IPS-15b (cell line): ENCODE measurements around the gene DCXR.

ENCODE experiments used
- H3K27me3 ChIP-seq: one replicate; pipeline ENCODE4 v1.6.1; 2013; ENCODE audit warnings: low read length; ENCODE audit not compliant: control insufficient read depth, insufficient read depth
- H3K36me3 ChIP-seq: one replicate; pipeline ENCODE4 v1.6.1; 2013; ENCODE audit warnings: low read length; ENCODE audit not compliant: control insufficient read depth, insufficient read depth
- H3K4me1 ChIP-seq: one replicate; pipeline ENCODE4 v1.6.1; 2013; ENCODE audit warnings: mild to moderate bottlenecking, low read length; ENCODE audit not compliant: control insufficient read depth, insufficient read depth
- H3K4me3 ChIP-seq: one replicate; pipeline ENCODE4 v1.5.1; 2013; ENCODE audit warnings: low read depth, low read length
- H3K9ac ChIP-seq: one replicate; pipeline ENCODE4 v1.6.1; 2013; ENCODE audit warnings: low read depth, mild to moderate bottlenecking, low read length
- H3K9me3 ChIP-seq: one replicate; pipeline ENCODE4 v1.6.1; 2013; ENCODE audit warnings: mild to moderate bottlenecking, low read length; ENCODE audit not compliant: control insufficient read depth, insufficient read depth

The DCXR gene

DNA sequence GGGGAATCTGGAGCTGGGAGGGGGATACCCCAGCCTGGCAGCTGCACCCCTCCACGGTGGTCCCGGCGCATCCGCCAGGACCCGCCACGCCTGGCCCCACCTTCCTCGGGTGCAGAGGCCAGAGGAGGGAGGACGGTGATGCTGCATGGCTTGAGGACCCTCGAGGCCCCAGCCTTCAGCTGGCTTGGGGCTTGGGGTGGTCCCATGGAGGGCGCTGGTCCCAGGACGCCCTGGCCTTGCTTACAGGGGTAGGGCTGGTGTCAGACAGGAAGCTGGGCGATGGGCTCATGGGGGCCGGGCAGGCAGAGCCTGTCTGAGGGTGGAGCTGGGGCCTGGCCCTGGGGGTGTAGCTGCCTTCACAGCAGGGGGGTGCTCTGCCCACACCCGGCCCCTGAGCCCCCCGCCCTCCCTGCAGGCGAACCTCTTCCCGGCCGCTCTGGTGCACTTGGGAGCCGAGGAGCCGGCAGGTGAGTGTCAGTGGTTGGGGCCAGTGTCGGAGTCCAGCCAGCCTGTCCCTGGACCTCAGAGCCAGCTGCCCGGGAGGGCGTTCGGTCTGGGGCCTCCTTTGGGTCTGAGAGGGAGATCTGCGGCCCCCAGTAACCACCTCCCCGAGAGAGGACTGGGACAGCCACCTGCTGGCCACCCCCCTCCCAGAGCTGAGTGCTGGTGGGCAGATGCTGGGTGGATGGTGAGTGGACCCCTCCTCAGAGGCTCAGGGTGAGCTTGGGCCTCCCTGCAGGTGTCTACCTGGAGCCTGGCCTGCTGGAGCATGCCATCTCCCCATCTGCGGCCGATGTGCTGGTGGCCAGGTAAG is 21.2 kb downstream of the DCXR start:
- Histone ChIP-seq H3K9me3 (no peaks in the 10 kb centered on the region), H3K4me3 (no peak overlapping the region), H3K36me3 (peaks cover 21% of the 10 kb centered on the region), H3K4me1 (no peaks in the 10 kb centered on the region), H3K9ac (no peak overlapping the region), H3K27me3 (no peaks in the 10 kb centered on the region)

DNA sequence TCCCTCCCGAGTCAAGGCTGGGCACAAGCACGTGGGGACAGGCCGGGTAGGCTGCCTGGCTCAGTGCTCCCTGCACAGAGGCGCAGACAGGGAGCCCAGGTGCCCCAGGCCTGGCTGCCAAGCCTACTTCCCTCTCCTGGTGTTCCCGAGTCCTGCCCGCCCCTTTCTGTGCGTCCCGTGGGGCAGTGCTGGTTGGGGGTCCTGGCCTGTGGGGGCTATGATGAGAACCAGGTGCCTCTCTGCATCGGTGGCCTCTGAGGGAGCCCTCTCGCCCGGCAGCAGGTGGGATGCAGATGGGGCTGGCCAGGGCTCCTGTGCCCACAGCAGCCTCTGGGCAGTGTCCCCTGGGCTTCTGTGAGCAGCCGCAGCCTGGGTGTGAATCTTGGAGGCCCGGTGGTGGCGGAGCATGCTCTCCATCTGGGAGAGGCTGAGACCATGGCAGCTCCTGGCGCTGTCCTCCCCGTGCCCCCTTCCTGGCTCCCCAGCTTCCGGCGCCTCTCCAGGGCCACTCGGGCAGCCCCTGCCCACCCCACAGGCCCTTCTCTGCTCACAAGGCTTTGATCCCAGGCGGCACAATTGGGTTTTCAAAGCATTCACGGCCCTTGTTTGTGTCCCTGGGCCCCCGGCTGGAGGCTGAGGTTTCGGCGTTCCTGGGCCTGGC is 22.1 kb downstream of the DCXR start:
- Histone ChIP-seq H3K9me3 (no peaks in the 10 kb centered on the region), H3K9ac (no peak overlapping the region), H3K4me1 (no peaks in the 10 kb centered on the region), H3K36me3 (peaks cover 19% of the 10 kb centered on the region), H3K27me3 (no peaks in the 10 kb centered on the region), H3K4me3 (no peak overlapping the region)

GRCh38 chr17:82014971-82015310 is 22.6 kb downstream of the DCXR start:
- H3K9ac ChIP-seq: no peak overlapping the region
- H3K4me3 ChIP-seq: no peak overlapping the region
- no peaks in the 10 kb centered on the region for H3K9me3 ChIP-seq
- peaks cover 19% of the 10 kb centered on the region for H3K36me3 ChIP-seq
- no peaks in the 10 kb centered on the region for H3K27me3 ChIP-seq
- H3K4me1 ChIP-seq: no peaks in the 10 kb centered on the region

GRCh38 chr17:82014432-82014831 is 23.1 kb downstream of the DCXR start:
- no peak overlapping the region for H3K9ac ChIP-seq
- no peaks in the 10 kb centered on the region for H3K4me1 ChIP-seq
- no peaks in the 10 kb centered on the region for H3K9me3 ChIP-seq
- H3K27me3 ChIP-seq: no peaks in the 10 kb centered on the region
- H3K4me3 ChIP-seq: no peak overlapping the region
- peaks cover 19% of the 10 kb centered on the region for H3K36me3 ChIP-seq

GRCh38 chr17:82013772-82014321 is 23.6 kb downstream of the DCXR start:
- Histone ChIP-seq H3K27me3 (no peaks in the 10 kb centered on the region), H3K36me3 (peaks cover 14% of the 10 kb centered on the region), H3K9me3 (no peaks in the 10 kb centered on the region), H3K4me1 (no peaks in the 10 kb centered on the region), H3K9ac (no peak overlapping the region), H3K4me3 (no peak overlapping the region)

DNA sequence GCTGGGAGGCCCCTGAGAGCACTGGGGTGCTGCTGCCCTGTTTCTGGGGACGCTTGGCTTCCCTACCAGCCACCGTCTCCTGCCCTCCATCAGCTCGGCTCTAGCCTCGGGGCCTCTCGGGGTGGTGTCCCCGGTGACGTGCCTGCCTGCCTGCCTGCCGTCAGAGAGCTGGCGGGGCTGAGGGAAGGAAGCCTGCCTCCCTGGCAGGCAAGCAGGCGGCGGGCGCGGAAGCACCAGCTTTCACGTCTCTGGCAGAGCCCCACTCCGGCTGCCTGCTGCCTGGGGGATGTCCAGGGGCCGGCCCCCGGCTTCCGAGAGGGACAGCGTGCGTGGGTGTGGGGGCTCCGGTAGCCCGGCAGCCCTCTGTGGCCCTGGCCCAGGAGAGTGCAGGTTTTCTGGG is 24.2 kb downstream of the DCXR start:
- Histone ChIP-seq H3K9ac (no peak overlapping the region), H3K36me3 (peaks cover 9% of the 10 kb centered on the region), H3K4me1 (no peaks in the 10 kb centered on the region), H3K4me3 (no peak overlapping the region), H3K9me3 (no peaks in the 10 kb centered on the region), H3K27me3 (no peaks in the 10 kb centered on the region)

DNA sequence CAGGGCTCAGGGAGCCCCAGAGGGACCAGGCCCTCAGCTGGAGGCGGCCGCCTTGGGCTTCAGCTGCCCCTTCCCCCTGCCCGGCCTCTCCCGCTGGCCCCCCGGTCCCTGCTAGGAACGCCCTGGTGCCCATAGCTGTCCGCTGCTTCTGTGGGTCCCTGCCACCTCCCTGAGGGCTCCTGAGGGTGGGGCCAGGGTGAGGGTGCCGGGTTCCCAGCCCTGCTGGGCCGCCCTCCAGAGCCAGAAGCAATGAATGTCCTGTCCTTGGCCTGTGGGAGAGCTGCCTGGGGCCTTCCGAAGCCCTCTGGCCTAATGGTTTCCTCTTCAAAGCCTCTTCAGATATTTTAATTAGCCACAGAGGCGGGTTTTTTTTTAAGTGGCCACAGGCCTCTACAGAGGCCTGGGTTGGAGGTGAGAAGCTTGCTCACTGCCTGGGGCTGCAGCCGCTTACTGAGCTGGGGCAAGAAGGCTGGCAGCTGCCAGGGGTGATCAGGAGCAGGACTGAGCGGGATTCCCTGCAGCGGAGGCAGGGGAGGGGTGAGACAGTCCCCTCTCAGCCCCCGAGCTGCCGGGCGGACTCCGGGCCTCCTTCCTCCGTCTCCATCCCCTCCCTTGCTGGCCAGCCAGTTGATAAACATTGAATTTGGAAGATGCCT is 24.7 kb downstream of the DCXR start:
- no peaks in the 10 kb centered on the region for H3K27me3 ChIP-seq
- H3K4me1 ChIP-seq: no peaks in the 10 kb centered on the region
- no peak overlapping the region for H3K9ac ChIP-seq
- no peak overlapping the region for H3K4me3 ChIP-seq
- H3K9me3 ChIP-seq: no peaks in the 10 kb centered on the region
- H3K36me3 ChIP-seq: peaks cover 8% of the 10 kb centered on the region

DNA sequence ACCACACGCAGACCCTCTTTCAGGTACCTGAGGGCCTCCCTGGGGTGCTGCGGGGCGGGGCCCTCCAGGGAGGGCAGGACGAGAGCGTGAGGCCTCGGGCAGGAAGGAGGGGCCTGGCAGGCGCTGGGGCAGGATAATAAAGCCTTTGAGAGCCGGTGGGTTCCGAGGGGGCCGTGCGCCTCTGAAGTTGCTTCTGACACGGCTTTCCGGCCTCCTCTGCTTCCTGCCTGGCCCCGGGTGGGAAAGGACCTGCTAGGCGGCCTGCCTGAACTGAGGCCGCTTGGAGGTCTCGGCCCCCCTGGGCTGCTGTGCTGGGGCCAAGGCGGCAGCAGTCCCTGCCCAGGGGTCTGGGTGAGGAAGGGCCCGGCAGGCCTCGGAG is 25.2 kb downstream of the DCXR start:
- H3K4me1 ChIP-seq: no peaks in the 10 kb centered on the region
- H3K9ac ChIP-seq: no peak overlapping the region
- H3K36me3 ChIP-seq: peaks cover 5% of the 10 kb centered on the region
- H3K9me3 ChIP-seq: no peaks in the 10 kb centered on the region
- H3K27me3 ChIP-seq: no peaks in the 10 kb centered on the region
- H3K4me3 ChIP-seq: no peak overlapping the region

- Histone ChIP-seq H3K4me3 (no peak overlapping the region), H3K36me3 (peaks cover 4% of the 10 kb centered on the region), H3K9ac (no peak overlapping the region), H3K27me3 (no peaks in the 10 kb centered on the region), H3K4me1 (no peaks in the 10 kb centered on the region), H3K9me3 (no peaks in the 10 kb centered on the region)
Observed at GRCh38 chr17:82011617-82012187, 25.8 kb downstream of the DCXR start.

DNA sequence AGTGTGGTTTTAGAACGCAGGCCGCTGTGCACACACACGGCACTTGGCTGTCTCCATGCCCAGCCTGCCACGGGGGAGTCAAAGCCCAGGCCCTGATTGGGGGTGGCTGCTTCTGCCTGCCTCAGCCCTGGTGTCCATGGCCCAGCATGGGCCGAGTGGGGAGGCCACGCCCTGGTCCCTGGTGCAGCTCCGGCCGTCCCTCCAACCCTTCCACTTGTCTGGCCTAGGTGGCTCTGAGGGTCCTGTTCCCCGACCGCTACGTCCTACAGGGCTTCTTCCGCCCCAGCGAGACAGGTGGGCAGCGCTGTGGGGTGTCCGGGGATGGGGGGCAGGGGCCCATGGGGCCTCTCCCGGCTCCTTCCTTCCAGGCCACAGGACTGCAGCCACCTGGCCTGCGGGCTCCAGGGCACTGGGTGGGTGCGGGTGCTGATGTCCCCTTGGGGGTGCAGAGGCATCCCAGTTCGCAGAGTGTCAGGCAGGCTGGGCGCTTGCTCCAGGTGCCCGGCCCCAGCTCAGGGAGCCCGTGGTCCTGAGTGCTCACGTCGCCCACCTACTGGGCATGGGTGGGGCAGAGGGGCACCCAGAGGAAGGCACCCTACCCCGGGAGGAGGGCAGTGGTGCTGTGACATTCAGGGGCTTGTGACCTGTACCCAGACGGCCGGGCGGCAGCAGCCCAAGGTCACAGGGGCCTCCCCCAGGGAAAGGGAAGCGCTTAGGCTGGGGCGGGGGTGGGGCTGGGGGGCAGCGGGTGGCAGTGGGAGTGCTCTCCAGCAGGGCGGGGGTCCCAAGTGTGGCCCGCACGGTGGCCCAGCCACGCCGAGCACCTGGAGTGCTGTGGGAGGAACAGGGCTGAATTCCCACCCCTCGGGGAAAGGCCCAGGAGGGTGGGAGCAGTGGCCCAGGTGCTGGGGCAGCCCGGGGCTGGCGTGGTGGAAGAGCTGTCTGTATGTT is 26.6 kb downstream of the DCXR start:
- no peak overlapping the region for H3K9ac ChIP-seq
- H3K36me3 ChIP-seq: peaks cover 4% of the 10 kb centered on the region
- H3K4me1 ChIP-seq: no peaks in the 10 kb centered on the region
- no peaks in the 10 kb centered on the region for H3K9me3 ChIP-seq
- no peak overlapping the region for H3K4me3 ChIP-seq
- H3K27me3 ChIP-seq: no peaks in the 10 kb centered on the region

DNA sequence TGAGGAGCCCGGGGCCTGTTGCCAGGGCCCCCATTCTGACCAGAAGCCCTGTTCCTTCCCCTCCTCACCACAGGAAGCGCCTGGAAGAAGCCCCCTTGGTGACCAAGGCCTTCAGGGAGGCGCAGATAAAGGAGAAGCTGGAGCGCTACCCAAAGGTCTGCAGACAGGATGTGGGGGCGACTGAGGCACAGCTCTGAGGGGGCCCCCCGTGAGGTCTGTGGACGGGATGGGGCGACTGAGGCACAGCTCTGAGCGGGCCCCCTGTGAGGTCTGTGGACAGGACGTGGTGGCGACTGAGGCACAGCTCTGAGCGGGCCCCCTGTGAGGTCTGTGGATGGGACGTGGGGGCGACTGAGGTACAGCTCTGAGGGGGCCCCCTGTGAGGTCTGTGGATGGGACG is 28.1 kb downstream of the DCXR start:
- Histone ChIP-seq H3K4me1 (no peaks in the 10 kb centered on the region), H3K9ac (no peak overlapping the region), H3K4me3 (no peak overlapping the region), H3K36me3 (peaks cover 4% of the 10 kb centered on the region), H3K9me3 (no peaks in the 10 kb centered on the region), H3K27me3 (no peaks in the 10 kb centered on the region)
